LNCaP clone FGC (cell line): Measurements from ENCODE around the gene RUNX2.

Experiments used
- DNase-seq: peaks from one replicate; pipeline ENCODE4 v3.0.0-alpha.2; 2011; ENCODE audit warnings: low read depth
- H3K4me3 ChIP-seq: 2 replicates; pipeline ENCODE4 v1.5.1; 2011; ENCODE audit warnings: mild to moderate bottlenecking, low read depth, low read length, control low read depth
- CTCF ChIP-seq: IDR thresholded peaks from 2 replicates; pipeline ENCODE4 v1.5.1; 2012; ENCODE audit warnings: mild to moderate bottlenecking; ENCODE audit not compliant: control insufficient read depth, insufficient read depth; ENCODE audit errors: extremely low read depth

RUNX2 gene

GRCh38 chr6:45706319-45706718 is 378.2 kb downstream of the RUNX2 start:
- no peak for TF ChIP-seq CTCF
- no peak overlapping the region for H3K4me3 ChIP-seq
- no peak for DNase-seq

GRCh38 chr6:45707176-45707575 is 379.0 kb downstream of the RUNX2 start:
- DNase-seq: no peak
- TF ChIP-seq CTCF: no peak
- H3K4me3 ChIP-seq: no peak overlapping the region

- no peak overlapping the region for H3K4me3 ChIP-seq
- no peak for DNase-seq
- TF ChIP-seq CTCF: no peak
These were observed 381.7 kb downstream of the RUNX2 start for GRCh38 chr6:45709781-45710220.

GRCh38 chr6:45710304-45710821 is 382.2 kb downstream of the RUNX2 start:
- no peak for TF ChIP-seq CTCF
- DNase-seq: no peak
- H3K4me3 ChIP-seq: no peak overlapping the region

GRCh38 chr6:45712076-45712475 is 383.9 kb downstream of the RUNX2 start:
- TF ChIP-seq CTCF: no peak
- DNase-seq: no peak
- no peak overlapping the region for H3K4me3 ChIP-seq

GRCh38 chr6:45712786-45713185 is 384.7 kb downstream of the RUNX2 start:
- DNase-seq: no peak
- no peak overlapping the region for H3K4me3 ChIP-seq
- TF ChIP-seq CTCF: no peak
